ENCODE data around the gene OBSCN.

OBSCN gene

DNA sequence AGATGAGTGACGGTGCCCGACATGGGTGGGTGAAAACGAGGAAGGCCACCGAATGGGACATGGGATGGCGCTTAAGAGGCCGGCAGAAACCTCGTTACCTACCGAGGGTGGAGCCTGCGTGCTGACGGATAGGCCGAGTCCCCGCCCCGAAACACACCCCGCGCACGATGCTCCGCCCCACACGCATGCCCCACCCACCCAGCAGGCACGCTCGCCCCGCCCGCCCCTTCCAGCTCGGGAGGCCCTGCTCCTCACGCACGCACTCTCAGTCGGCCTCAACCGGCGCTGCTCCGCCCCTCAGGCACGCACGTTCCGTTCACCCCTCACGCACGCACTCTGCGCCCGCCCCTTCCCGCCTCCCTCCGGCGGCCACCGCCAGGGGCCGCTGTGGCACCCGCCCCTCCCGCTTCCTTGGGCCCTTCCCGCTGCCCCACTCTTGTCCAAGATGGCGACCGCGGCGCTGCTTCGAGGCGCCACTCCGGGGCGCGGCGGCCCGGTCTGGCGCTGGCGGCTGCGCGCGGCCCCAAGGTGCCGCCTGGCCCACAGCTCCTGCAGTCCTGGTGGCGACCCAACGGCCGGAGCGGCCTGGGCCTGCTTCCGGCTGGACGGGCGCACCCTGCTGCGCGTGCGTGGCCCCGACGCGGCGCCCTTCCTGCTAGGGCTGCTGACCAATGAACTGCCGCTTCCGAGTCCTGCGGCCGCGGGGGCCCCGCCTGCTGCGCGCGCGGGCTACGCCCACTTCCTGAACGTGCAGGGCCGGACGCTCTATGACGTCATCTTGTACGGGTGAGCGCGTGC is 42.3 kb upstream of the OBSCN start, which contains the start of gene IBA57:
TSS of gene IBA57 (plus strand) at position 433 of the 798 bp plus-strand sequence. CDS start at position 446, 13 bp downstream.
- POLR2A ChIA-PET (ENCODE audit: low non-redundant PET) = interaction anchor here (0.5 to 1.7 kb wide), 10 partner anchors 9 to 321 kb away, joined by 3 to 11 read pairs (median 4); partner anchors contain the start of gene GUK1
- DNase-seq (ENCODE audit: low spot score) = peak; percentile 96
- CTCF ChIA-PET = interaction anchor here (0.6 to 1.8 kb wide), 11 partner anchors 9 to 1738 kb away, joined by 3 to 7 read pairs (median 4); partner anchors contain the start of gene GUK1
- TF ChIP-seq, protein P1, sequence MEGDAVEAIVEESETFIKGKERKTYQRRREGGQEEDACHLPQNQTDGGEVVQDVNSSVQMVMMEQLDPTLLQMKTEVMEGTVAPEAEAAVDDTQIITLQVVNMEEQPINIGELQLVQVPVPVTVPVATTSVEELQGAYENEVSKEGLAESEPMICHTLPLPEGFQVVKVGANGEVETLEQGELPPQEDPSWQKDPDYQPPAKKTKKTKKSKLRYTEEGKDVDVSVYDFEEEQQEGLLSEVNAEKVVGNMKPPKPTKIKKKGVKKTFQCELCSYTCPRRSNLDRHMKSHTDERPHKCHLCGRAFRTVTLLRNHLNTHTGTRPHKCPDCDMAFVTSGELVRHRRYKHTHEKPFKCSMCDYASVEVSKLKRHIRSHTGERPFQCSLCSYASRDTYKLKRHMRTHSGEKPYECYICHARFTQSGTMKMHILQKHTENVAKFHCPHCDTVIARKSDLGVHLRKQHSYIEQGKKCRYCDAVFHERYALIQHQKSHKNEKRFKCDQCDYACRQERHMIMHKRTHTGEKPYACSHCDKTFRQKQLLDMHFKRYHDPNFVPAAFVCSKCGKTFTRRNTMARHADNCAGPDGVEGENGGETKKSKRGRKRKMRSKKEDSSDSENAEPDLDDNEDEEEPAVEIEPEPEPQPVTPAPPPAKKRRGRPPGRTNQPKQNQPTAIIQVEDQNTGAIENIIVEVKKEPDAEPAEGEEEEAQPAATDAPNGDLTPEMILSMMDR (conservative IDR thresholded peaks at IDR 0.05; ENCODE audit: low read depth) = peak; percentile 95
- H3K27ac ChIP-seq = peak within 1 kb of the TSS; percentile 100

DNA sequence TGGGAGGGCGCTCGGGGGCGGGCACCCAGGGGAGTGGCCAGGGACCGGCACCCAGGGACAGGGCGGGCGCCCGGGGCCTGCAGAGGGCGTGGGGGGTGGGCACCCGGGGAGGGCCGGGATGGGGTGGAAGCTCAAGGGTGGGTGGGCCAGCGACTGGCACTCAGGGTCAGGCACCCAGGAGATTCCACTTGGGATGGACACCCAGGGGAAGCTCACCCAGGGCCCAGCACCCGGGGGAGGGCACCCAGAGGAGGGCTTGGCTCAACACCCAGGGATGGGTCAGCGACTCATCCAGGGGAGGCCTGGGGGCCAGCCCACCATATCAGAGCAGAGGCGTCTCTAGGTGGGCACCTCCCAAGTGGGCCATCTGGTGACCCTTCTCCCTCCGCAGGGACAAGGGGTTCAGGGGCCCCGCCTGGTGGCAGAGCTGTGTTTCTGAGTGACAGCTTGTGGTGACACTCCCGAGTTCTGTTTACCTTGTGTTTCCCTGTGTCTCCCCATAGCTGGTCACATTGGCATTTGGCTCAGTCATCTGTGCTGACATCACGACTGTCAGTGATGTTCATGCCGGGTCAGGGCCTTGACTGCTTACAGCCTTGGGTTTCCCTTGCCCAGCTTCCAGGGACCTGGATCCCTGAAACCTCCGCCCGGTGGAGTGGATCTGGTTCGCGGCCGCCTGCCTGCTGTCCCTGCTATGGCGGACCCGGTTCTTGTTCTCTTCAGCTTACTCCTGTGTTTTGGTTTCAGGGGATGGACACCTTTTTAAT is 41.5 kb upstream of the OBSCN start:
- H3K27ac ChIP-seq = peak overlapping the region; percentile 100
- TF ChIP-seq, protein P1 (conservative IDR thresholded peaks at IDR 0.05; ENCODE audit: low read depth) = no peak
- peak; percentile 25 for DNase-seq (ENCODE audit: low spot score)
- ChIA-PET POLR2A (ENCODE audit: low non-redundant PET) (interaction anchor here (0.5 to 1.7 kb wide), 6 partner anchors 15 to 319 kb away, joined by 3 to 7 read pairs (median 4); partner anchors contain the start of gene GUK1), CTCF (interaction anchor here (0.6 to 1.8 kb wide), 10 partner anchors 18 to 656 kb away, joined by 3 to 7 read pairs (median 4); partner anchors contain the start of genes GUK1 and MRPL55)

DNA sequence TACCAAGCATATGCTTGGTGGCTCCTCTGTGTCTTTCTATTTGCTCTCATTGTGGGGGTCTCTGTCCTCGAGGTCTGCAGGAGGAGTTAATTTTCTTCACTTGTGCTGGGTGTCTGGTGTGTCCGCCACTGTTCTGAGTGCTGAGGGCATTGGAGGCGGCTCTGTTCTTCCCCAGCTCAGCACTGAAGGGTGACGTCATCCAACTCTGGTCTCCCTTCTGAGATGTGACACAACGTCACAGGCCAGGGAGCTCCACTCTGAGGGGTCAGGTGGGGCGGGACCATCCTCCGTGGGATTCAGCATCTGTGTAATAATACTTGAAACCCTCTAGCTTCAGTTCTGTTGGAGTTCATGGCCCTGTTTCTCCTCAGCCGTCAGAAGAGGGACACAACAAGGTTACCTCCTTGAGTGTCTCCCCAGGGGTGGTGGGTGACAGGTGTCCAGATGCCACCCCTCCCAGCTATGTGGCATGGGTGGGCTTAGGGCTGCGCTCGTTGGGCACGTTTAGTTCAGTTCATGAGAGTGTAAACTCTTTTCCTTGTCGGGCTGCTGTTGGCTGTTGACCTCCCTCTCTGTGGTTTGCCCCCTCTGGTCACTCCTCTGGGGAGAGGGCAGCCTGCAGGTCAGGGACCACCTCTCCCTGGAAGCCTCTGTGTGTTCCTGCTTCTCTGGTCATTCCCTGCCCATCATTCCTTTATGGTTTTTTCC is 39.1 kb upstream of the OBSCN start:
- TF ChIP-seq, protein P1 (conservative IDR thresholded peaks at IDR 0.05; ENCODE audit: low read depth) = no peak
- POLR2A ChIA-PET (ENCODE audit: low non-redundant PET) = no interaction called here
- no peak for DNase-seq (ENCODE audit: low spot score)
- H3K27ac ChIP-seq = no peak overlapping the region
- CTCF ChIA-PET = interaction anchor here (1.3 kb wide), 1 partner anchor 38 kb away, joined by 3 read pairs; no protein-coding TSS in a partner anchor

DNA sequence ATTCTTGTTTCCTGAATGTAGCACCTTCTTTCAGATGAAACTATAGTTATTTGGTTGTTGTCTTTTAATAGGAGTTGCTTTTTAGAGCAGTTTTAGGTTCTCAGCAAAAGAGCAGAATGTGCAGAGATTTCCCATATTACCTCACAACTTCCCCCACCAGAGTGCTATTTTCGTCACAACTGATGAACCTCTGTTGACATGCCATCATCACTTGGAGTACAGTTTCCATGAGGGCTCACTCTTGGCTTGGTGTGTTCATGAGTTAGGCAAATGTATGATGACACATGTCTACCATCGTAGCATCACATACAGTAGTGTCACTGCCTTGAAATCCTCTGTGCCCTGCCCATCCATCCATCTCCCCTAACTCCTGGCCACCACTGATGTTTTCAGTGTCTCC is 38.5 kb upstream of the OBSCN start:
- no peak for DNase-seq (ENCODE audit: low spot score)
- ChIA-PET CTCF (interaction anchor here (0.5 kb wide), 1 partner anchor 386 kb away, joined by 4 read pairs; no protein-coding TSS in a partner anchor), POLR2A (ENCODE audit: low non-redundant PET) (no interaction called here)
- TF ChIP-seq, protein P1 (conservative IDR thresholded peaks at IDR 0.05; ENCODE audit: low read depth) = no peak
- H3K27ac ChIP-seq = no peak overlapping the region

DNA sequence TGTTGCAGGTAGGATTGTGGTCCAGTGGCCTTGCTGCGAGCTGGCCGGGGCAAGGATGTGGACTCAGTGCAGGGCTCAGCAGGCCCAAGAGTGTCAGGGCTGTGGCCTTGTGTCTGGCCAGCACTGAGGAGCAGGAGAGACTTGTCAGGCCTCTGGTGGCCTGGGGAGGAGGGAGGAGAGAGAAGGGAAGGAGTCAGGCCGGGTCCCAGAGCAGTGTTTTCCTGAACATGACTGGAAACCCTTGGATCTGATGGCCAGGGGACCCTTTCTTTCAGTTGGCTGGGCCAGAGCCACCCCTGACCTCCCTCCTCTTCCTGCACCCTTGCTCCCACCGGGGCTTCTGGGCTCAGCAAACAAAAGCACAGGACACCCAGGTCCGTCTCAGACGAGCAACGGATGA is 37.2 kb upstream of the OBSCN start:
- ChIA-PET POLR2A (ENCODE audit: low non-redundant PET) (no interaction called here), CTCF (no interaction called here)
- no peak for DNase-seq (ENCODE audit: low spot score)
- TF ChIP-seq, protein P1 (conservative IDR thresholded peaks at IDR 0.05; ENCODE audit: low read depth) = no peak
- peak overlapping the region; percentile 24 for H3K27ac ChIP-seq
